Ovary (tissue), 9 donors: ENCODE measurements around the gene INS. TPM values are rescaled to one million over a fixed set of nuclear protein-coding genes. Genes with fewer than 3 reads are reported as not detected.
"Not testable (repeated sequence)": the region's sequence is repeated elsewhere in the genome, so short reads cannot be mapped to it uniquely, and the experiment has no call there.

Experiments
- DNase-seq, 5 donors: peaks; one replicate each; pipeline ENCODE4 v3.0.0-alpha.2; 2019 to 2020
- H3K27ac ChIP-seq, 2 donors: fragments of 200-600 bp; one replicate each; pipeline versions ENCODE4 v1.5.1 to v1.8.0; 2019 to 2022
- H3K27me3 ChIP-seq: fragments of 200-600 bp; one replicate; pipeline ENCODE4 v1.8.0; 2022
- H3K36me3 ChIP-seq: fragments of 200-600 bp; sonication (generic); one replicate; pipeline ENCODE4 v1.5.1; 2019
- H3K4me1 ChIP-seq: one replicate; pipeline ENCODE4 v1.8.1; 2013; ENCODE audit warnings: mild to moderate bottlenecking, moderate library complexity; ENCODE audit not compliant: insufficient read depth
- H3K4me3 ChIP-seq: fragments of 200-600 bp; sonication (generic); one replicate; pipeline ENCODE4 v1.5.1; 2017
- H3K9me3 ChIP-seq, 2 donors: fragments of 200-600 bp in 1 of 2; sonication (generic) in 1 of 2; one replicate each; pipeline versions ENCODE4 v1.5.1 to v1.8.1; 2013 to 2019; ENCODE audit warnings: mild to moderate bottlenecking in 1 of 2, moderate library complexity in 1 of 2
- EP300 ChIP-seq: sonication (generic); formaldehyde crosslinking; IDR thresholded peaks from one replicate; pipeline ENCODE4 v1.6.1; 2017; ENCODE audit warnings: antibody characterized with exemption
- POLR2A ChIP-seq: fragments of 450-650 bp; IDR thresholded peaks from one replicate; pipeline ENCODE4 v1.6.1; 2017; ENCODE audit warnings: antibody characterized with exemption, mild to moderate bottlenecking, moderate library complexity
- WGBS, 3 donors: extraction: QIAGEN DNeasy Blood & Tissue Kit in 1 of 3; methylation state at CpG; one replicate each; pipeline versions ENCODE4 v1.1.5 to v1.1.7; 2013 to 2017; 5-methylcytosine and 5-hydroxymethylcytosine counted together
- intact Hi-C, 4 donors: fragments of 100-400 bp; cut with DNase I; formaldehyde crosslinking; loops; one replicate each; pipeline versions ENCODE4 v1.11.0 to v1.15.1; 2022 to 2023
- polyA plus RNA-seq, 2 donors: library from polyadenylated mRNA; stranded (reverse); fragments of 200-250 nt in 1 of 2; fragments of 350-450 nt in 1 of 2; fragmentation: Illumina TruSeq in 1 of 2; extraction: RNeasy Lipid Tissue Mini Kit (QIAGEN cat#74804) in 1 of 2; gene quantifications; one replicate each; pipeline ENCODE4 v1.2.3, GENCODE V29; 2013 to 2014
- total RNA-seq, 7 donors: library from RNA; depleted of rRNA in 2 of 7; stranded (reverse); fragments of >200 nt in 2 of 7; fragmentation: NEBNext Ultra II Directional in 3 of 7; extraction: Animal tissue kit (Norgen Biotek cat#: 25700) in 3 of 7; gene quantifications; one replicate each; pipeline versions ENCODE4 v1.1.0 to v1.2.4, GENCODE V29; 2016 to 2023
- TF ChIP-seq, protein P1 (sequence below), 3 donors: fragments of 450-650 bp in 2 of 3; fragments of 200-600 bp in 1 of 3; IDR thresholded peaks; one replicate each; pipeline versions ENCODE4 v1.5.1 to v1.8.0; 2016 to 2022; ENCODE audit warnings: antibody characterized with exemption in 3 of 3, mild to moderate bottlenecking in 1 of 3
- donor health status: DM: no; HTN: no; CAD: no; lungs with moderate emphysema.
- donor health status: DM: no; HTN: no; CAD: no.
- donor health status: Bipolar disorder and iron deficiency.
- donor health status: DM: yes; HTN: yes; CAD: no.
- donor health status: DM: no; HTN: no; CAD: no.
- donor health status: DM: yes; HTN: yes; CAD: no.

Gene INS
- total and polyA plus RNA-seq, 9 donors = 0.89 to 1.4 TPM; not detected in 7

DNA sequence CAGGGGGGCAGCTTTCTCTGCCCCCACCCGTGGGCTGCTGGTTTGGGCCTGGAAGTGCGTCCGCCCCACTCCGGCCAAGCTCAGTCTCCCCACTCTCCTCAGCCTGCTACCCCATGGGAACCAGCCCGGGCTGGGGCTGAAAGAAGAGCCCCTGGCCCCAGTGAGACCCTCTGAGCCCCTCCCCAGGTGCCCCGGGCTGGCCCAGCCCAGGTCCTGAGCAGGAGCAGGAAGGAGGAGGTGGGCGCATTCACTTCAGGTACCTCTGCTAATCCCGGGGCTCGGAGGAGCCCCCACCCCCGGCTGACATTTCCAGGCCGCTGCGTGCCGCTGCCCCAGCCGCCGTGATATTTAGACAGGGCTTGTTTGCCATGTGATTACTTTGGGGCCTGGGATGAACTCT is 19.3 kb upstream of the INS start:
- Histone ChIP-seq H3K27me3 (no peaks in the 10 kb centered on the region), H3K4me3 (no peak overlapping the region), H3K27ac (no peak overlapping the region), H3K36me3 (no peaks in the 10 kb centered on the region), H3K9me3 (no peaks in the 10 kb centered on the region), H3K4me1 (no peaks in the 10 kb centered on the region)
- WGBS, 3 donors = 73 to 75% (median 74%) methylated on average over 14 to 15 of the region's 15 CpGs
- TF ChIP-seq EP300 (no peak), POLR2A (no peak)
- TF ChIP-seq, protein P1, sequence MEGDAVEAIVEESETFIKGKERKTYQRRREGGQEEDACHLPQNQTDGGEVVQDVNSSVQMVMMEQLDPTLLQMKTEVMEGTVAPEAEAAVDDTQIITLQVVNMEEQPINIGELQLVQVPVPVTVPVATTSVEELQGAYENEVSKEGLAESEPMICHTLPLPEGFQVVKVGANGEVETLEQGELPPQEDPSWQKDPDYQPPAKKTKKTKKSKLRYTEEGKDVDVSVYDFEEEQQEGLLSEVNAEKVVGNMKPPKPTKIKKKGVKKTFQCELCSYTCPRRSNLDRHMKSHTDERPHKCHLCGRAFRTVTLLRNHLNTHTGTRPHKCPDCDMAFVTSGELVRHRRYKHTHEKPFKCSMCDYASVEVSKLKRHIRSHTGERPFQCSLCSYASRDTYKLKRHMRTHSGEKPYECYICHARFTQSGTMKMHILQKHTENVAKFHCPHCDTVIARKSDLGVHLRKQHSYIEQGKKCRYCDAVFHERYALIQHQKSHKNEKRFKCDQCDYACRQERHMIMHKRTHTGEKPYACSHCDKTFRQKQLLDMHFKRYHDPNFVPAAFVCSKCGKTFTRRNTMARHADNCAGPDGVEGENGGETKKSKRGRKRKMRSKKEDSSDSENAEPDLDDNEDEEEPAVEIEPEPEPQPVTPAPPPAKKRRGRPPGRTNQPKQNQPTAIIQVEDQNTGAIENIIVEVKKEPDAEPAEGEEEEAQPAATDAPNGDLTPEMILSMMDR (IDR thresholded peaks at IDR 0.05) = no peak
- intact Hi-C loops = no loop called here
- no peak for DNase-seq

DNA sequence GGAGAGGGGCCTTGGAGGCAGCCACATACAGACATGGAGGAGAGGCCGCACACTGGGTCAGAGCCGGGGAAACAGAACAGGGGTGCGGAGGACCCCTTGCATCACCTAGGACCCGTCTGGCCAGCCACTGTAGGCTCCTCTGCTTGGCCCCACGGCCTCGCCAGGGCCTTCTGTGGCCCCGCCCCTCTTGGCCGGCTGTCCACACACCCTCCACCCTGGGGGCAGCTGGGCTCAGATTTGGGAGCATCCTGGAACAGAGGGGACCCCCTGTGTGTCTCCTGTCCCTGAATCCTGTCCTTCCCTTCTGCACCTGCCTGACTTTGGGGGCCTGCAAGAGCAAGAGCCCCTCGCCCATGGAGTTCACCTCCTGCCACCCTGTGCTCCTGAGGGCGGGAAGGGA is 18.5 kb upstream of the INS start:
- H3K36me3 ChIP-seq = no peaks in the 10 kb centered on the region
- no peak overlapping the region for H3K27ac ChIP-seq
- no peaks in the 10 kb centered on the region for H3K27me3 ChIP-seq
- intact Hi-C loops = no loop called here
- WGBS, 3 donors = 75 to 92% (median 83%) methylated on average over 10 of the region's 10 CpGs
- no peak overlapping the region for H3K4me3 ChIP-seq
- no peaks in the 10 kb centered on the region for H3K9me3 ChIP-seq
- DNase-seq = no peak
- no peak for TF ChIP-seq EP300
- TF ChIP-seq POLR2A = no peak
- TF ChIP-seq, protein P1 (IDR thresholded peaks at IDR 0.05) = no peak
- no peaks in the 10 kb centered on the region for H3K4me1 ChIP-seq

DNA sequence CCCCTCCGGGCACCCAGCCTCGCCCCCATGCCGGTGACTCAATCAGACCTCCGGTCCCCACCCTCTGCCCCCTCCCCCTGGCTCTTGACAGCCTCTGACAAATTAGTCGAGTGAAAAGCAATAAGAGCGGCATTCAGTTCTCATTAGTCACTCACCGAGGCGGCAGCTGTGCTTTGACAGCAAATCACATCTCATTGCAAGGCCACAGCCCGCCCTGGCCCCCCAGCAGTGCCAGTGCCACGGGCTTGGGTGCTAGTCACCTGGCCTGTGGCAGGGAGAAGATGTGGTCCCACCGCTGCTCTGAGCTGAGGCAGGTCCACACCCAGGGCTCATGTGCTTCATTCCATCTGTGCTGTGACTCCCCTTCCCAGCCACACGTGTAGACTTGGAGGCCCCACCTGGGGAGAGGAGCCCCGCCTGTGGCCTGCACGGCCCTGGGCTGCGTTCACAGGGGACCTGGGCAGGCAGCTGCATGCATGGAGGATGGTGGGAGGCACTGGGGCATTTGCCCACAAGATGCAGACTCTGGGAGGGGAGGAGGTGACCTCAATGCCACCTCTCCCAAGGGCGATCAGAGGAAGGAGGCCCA is 18.0 kb upstream of the INS start:
- H3K27ac ChIP-seq = no peak overlapping the region
- H3K9me3 ChIP-seq = no peaks in the 10 kb centered on the region
- DNase-seq = no peak
- no peak overlapping the region for H3K4me3 ChIP-seq
- WGBS, 3 donors = 46 to 58% (median 57%) methylated on average over 16 of the region's 16 CpGs
- no peaks in the 10 kb centered on the region for H3K36me3 ChIP-seq
- TF ChIP-seq, protein P1 (IDR thresholded peaks at IDR 0.05) = no peak
- TF ChIP-seq EP300 (no peak), POLR2A (no peak)
- H3K27me3 ChIP-seq = no peaks in the 10 kb centered on the region
- H3K4me1 ChIP-seq = no peaks in the 10 kb centered on the region
- intact Hi-C loops = no loop called here

DNA sequence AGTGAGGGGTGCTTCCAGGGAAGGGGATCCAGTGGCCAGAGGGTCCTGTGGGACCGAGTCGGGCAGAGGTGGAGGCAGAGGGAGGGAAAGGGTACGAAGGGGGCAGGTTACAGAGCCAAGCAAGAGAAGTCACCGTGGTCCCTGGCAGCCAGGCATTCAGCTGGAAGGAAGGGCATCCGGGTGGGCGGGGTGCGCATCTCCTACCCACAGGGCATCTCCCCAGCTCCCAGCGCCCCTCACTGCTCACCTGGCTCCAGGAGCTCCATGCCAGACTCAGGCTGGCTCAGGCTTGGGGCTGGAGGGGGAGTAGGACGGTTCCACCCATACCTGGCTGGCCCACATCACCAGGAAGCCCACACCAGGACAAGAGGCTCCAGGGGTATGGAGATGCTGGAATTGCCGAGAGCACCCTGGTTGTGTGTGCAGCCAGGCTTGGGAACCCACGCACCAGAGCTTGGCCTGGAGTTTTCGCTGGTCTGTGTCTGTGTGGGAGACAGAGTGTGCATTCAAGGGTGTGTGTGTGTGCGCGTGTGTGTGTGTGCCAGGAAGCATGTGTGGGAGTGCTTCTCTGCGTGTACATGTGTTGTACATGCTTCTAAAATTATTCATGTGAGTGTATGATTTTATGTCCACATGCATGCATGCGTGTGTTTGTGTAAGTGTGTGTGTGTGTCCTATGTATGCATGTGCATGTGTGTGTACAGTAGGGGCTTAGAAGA is 17.2 kb upstream of the INS start:
- H3K36me3 ChIP-seq, H3K27me3 ChIP-seq, H3K4me1 ChIP-seq, H3K9me3 ChIP-seq, intact Hi-C loops, H3K4me3 ChIP-seq, H3K27ac ChIP-seq, DNase-seq: not testable (repeated sequence)
- WGBS, 3 donors = 62 to 69% (median 68%) methylated on average over 14 to 16 of the region's 16 CpGs

DNA sequence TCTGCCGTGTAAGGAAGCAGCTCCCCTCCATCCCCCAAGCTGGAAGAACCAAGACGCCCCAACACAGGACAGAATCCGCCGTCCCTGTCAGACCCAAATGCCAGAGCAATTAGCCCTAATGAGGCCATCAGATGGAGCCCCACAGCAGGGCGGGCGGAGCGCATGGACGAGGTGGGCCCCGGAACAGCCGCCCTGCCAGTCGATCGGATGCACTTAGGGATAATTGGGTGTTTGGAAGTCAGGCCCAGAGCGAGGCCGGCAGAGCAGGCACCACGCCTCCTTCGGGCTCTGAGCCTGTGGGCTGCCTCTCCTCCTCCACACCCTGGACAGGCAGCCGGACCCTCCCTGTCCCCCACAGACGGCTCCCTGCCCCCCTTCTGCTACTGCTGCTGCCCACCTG is 16.1 kb upstream of the INS start:
- no peaks in the 10 kb centered on the region for H3K4me1 ChIP-seq
- no peaks in the 10 kb centered on the region for H3K27me3 ChIP-seq
- H3K27ac ChIP-seq = no peak overlapping the region
- no peaks in the 10 kb centered on the region for H3K36me3 ChIP-seq
- intact Hi-C loops = no loop called here
- no peaks in the 10 kb centered on the region for H3K9me3 ChIP-seq
- WGBS, 3 donors = 11 to 13% (median 12%) methylated on average over 18 of the region's 18 CpGs
- TF ChIP-seq, protein P1 (IDR thresholded peaks at IDR 0.05) = no peak
- TF ChIP-seq POLR2A (no peak), EP300 (no peak)
- no peak overlapping the region for H3K4me3 ChIP-seq
- DNase-seq = no peak
